ENCODE measurements around the gene FYTTD1.

The FYTTD1 gene

DNA sequence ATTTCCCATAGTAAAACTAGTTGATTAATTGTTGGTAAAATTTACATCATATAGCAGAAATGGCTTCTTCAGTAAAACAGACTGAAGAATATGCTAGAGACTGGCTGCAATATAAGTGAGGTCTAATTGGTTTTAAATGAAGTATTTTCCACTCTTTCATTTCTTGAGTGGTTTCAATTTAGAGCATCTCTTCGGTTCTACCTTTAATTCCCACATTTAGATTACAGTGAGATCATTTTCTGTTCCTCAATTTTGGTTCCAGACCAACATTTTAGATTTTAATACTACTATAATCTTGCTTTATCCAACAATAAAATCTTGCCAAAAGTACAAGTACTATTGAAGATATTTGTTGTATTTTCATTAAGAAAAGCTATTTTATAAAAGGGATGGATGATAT, 40.4 kb downstream of the FYTTD1 start:
- TF ChIP-seq, protein P1, sequence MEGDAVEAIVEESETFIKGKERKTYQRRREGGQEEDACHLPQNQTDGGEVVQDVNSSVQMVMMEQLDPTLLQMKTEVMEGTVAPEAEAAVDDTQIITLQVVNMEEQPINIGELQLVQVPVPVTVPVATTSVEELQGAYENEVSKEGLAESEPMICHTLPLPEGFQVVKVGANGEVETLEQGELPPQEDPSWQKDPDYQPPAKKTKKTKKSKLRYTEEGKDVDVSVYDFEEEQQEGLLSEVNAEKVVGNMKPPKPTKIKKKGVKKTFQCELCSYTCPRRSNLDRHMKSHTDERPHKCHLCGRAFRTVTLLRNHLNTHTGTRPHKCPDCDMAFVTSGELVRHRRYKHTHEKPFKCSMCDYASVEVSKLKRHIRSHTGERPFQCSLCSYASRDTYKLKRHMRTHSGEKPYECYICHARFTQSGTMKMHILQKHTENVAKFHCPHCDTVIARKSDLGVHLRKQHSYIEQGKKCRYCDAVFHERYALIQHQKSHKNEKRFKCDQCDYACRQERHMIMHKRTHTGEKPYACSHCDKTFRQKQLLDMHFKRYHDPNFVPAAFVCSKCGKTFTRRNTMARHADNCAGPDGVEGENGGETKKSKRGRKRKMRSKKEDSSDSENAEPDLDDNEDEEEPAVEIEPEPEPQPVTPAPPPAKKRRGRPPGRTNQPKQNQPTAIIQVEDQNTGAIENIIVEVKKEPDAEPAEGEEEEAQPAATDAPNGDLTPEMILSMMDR (IDR thresholded peaks at IDR 0.05; ENCODE audit: low read depth, low read length, missing control alignments) = no peak
- H3K4me3 ChIP-seq (ENCODE audit: low read depth, low read length) = no peak overlapping the region
- no peaks in the 10 kb centered on the region for H3K27me3 ChIP-seq (replicated peaks)
- no peak for DNase-seq
- in situ Hi-C loops (cut with HindIII; ENCODE audit: low pct_ligation_motif_present, low sequenced_read_pairs) = no loop called here
- H3K27ac ChIP-seq = no peak overlapping the region
- peaks cover 4% of the 10 kb centered on the region for H3K36me3 ChIP-seq (replicated peaks)

- DNase-seq = peak; percentile 62
- TF ChIP-seq, protein P1 (IDR thresholded peaks at IDR 0.05; ENCODE audit: low read depth, low read length, missing control alignments) = no peak
- Histone ChIP-seq H3K27me3 (replicated peaks) (no peaks in the 10 kb centered on the region), H3K4me3 (ENCODE audit: low read depth, low read length) (peak within 1 kb of the TSS; percentile 87), H3K27ac (peak within 1 kb of the TSS; percentile 90), H3K36me3 (replicated peaks) (no peaks in the 10 kb centered on the region)
- in situ Hi-C loops (cut with HindIII; ENCODE audit: low pct_ligation_motif_present, low sequenced_read_pairs) = no loop called here
Measured at GRCh38 chr3:197791113-197791891, 41.6 kb downstream of the FYTTD1 start, which contains the start of gene LRCH3. LRCH3 (plus strand) TSS chr3:197791254; CDS start chr3:197791279, 25 bp downstream.

GRCh38 chr3:197791892-197792647, 42.4 kb downstream of the FYTTD1 start:
- DNase-seq = no peak
- peak overlapping the region; percentile 90 for H3K27ac ChIP-seq
- TF ChIP-seq, protein P1 (IDR thresholded peaks at IDR 0.05; ENCODE audit: low read depth, low read length, missing control alignments) = no peak
- no peaks in the 10 kb centered on the region for H3K36me3 ChIP-seq (replicated peaks)
- in situ Hi-C loops (cut with HindIII; ENCODE audit: low pct_ligation_motif_present, low sequenced_read_pairs) = no loop called here
- H3K4me3 ChIP-seq (ENCODE audit: low read depth, low read length) = peak overlapping the region; percentile 87
- no peaks in the 10 kb centered on the region for H3K27me3 ChIP-seq (replicated peaks)

- no peak for DNase-seq
- no peaks in the 10 kb centered on the region for H3K36me3 ChIP-seq (replicated peaks)
- H3K4me3 ChIP-seq (ENCODE audit: low read depth, low read length) = no peak overlapping the region
- H3K27me3 ChIP-seq (replicated peaks) = no peaks in the 10 kb centered on the region
- in situ Hi-C loops (cut with HindIII; ENCODE audit: low pct_ligation_motif_present, low sequenced_read_pairs) = no loop called here
- TF ChIP-seq, protein P1 (IDR thresholded peaks at IDR 0.05; ENCODE audit: low read depth, low read length, missing control alignments) = no peak
- H3K27ac ChIP-seq = no peak overlapping the region
Measured at GRCh38 chr3:197793247-197793646, 43.6 kb downstream of the FYTTD1 start.

DNA sequence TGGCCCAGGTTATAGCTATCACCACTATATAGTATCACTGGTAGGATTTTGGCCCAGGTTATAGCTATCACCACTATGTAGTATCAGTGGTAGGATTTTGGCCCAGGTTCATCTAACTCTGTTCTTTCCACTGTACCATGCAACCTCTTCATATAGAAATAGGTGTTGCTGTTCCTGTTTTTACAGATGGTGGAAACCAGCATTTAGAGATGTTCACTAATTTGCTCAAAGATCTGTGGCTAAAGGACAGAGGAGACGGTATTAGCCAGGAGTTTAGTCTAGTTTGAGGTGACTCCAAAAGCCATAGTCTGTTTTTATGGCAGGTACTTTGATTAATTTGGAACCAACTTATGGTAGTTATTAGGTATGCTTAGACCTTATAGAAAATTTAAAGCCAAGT, 44.4 kb downstream of the FYTTD1 start:
- Histone ChIP-seq H3K27ac (no peak overlapping the region), H3K4me3 (ENCODE audit: low read depth, low read length) (no peak overlapping the region), H3K36me3 (replicated peaks) (no peaks in the 10 kb centered on the region), H3K27me3 (replicated peaks) (no peaks in the 10 kb centered on the region)
- TF ChIP-seq, protein P1 (IDR thresholded peaks at IDR 0.05; ENCODE audit: low read depth, low read length, missing control alignments) = no peak
- no peak for DNase-seq
- in situ Hi-C loops (cut with HindIII; ENCODE audit: low pct_ligation_motif_present, low sequenced_read_pairs) = no loop called here

All from brain microvascular endothelial cell (primary cell).